Liver (tissue), 9 donors: ENCODE measurements around the gene APOB. TPM values are rescaled to one million over a fixed set of nuclear protein-coding genes. Genes with fewer than 3 reads are reported as not detected.

ENCODE experiments used
- DNase-seq: peaks from one replicate; pipeline ENCODE4 v3.0.0-alpha.2; 2017; ENCODE audit warnings: low spot score
- H3K27ac ChIP-seq, 2 donors: one replicate each; pipeline ENCODE4 v1.7.0; 2013; ENCODE audit warnings: inconsistent platforms in 2 of 2, low read length in 2 of 2, control low read depth in 1 of 2, low read depth in 1 of 2, mild to moderate bottlenecking in 1 of 2
- H3K27me3 ChIP-seq, 4 donors: one replicate each; pipeline versions ENCODE4 v1.6.1 to v1.7.0; 2013; ENCODE audit warnings: low read length in 3 of 4, inconsistent platforms in 1 of 4, mild to moderate bottlenecking in 1 of 4, moderate library complexity in 1 of 4; ENCODE audit not compliant: control insufficient read depth in 4 of 4, insufficient read depth in 4 of 4
- H3K36me3 ChIP-seq, 4 donors: one replicate each; pipeline versions ENCODE4 v1.6.1 to v1.7.0; 2013; ENCODE audit warnings: low read length in 3 of 4, mild to moderate bottlenecking in 3 of 4, low read depth in 1 of 4, moderate library complexity in 1 of 4; ENCODE audit not compliant: control insufficient read depth in 4 of 4, insufficient read depth in 3 of 4
- H3K4me1 ChIP-seq, 4 donors: one replicate each; pipeline versions ENCODE4 v1.6.1 to v1.7.0; 2013; ENCODE audit warnings: low read length in 3 of 4, mild to moderate bottlenecking in 3 of 4, moderate library complexity in 1 of 4; ENCODE audit not compliant: control insufficient read depth in 4 of 4, insufficient read depth in 4 of 4
- H3K4me3 ChIP-seq, 3 donors: one replicate each; pipeline versions ENCODE4 v1.6.1 to v1.7.0; 2013; ENCODE audit warnings: low read length in 3 of 3, control low read depth in 1 of 3, low read depth in 1 of 3, mild to moderate bottlenecking in 1 of 3
- H3K9ac ChIP-seq, 2 donors: one replicate each; pipeline ENCODE4 v1.7.0; 2013; ENCODE audit warnings: low read length in 2 of 2, mild to moderate bottlenecking in 2 of 2, moderate library complexity in 2 of 2, control low read depth in 1 of 2, low read depth in 1 of 2
- H3K9me3 ChIP-seq, 4 donors: one replicate each; pipeline versions ENCODE4 v1.6.1 to v1.7.0; 2013; ENCODE audit warnings: low read length in 3 of 4; ENCODE audit not compliant: control insufficient read depth in 4 of 4
- CTCF ChIP-seq: fragments of 150-350 bp; IDR thresholded peaks from 2 replicates; pipeline ENCODE4 v1.5.1; 2017; ENCODE audit warnings: improper control_type of control experiment, low read depth, low read length; ENCODE audit not compliant: missing input control
- EGR1 ChIP-seq, 2 donors: IDR thresholded peaks; 2 replicates each; pipeline ENCODE4 v1.6.1; 2016 to 2018; ENCODE audit warnings: antibody characterized with exemption in 2 of 2, low read depth in 2 of 2
- FOXA1 ChIP-seq: IDR thresholded peaks from 2 replicates; pipeline ENCODE4 v1.6.1; 2016; ENCODE audit warnings: antibody characterized with exemption
- FOXA2 ChIP-seq: IDR thresholded peaks from 2 replicates; pipeline ENCODE4 v1.6.1; 2016; ENCODE audit warnings: antibody characterized with exemption
- GABPA ChIP-seq, 2 donors: IDR thresholded peaks in 1 of 2; conservative IDR thresholded peaks in 1 of 2; 2 replicates each; pipeline ENCODE4 v1.6.1; 2016; ENCODE audit warnings: antibody characterized with exemption in 2 of 2, mild to moderate bottlenecking in 1 of 2, moderate library complexity in 1 of 2
- HNF4A ChIP-seq, 2 donors: conservative IDR thresholded peaks; 2 replicates each; pipeline ENCODE4 v1.6.1; 2016; ENCODE audit warnings: antibody characterized with exemption in 2 of 2, mild to moderate bottlenecking in 2 of 2
- HNF4G ChIP-seq: IDR thresholded peaks from 2 replicates; pipeline ENCODE4 v1.6.1; 2016; ENCODE audit warnings: antibody characterized with exemption
- JUND ChIP-seq, 2 donors: IDR thresholded peaks; 2 replicates each; pipeline ENCODE4 v1.6.1; 2016; ENCODE audit warnings: antibody characterized with exemption in 2 of 2
- MAX ChIP-seq: IDR thresholded peaks from 2 replicates; pipeline ENCODE4 v1.6.1; 2016; ENCODE audit warnings: antibody characterized with exemption
- NR2F2 ChIP-seq: IDR thresholded peaks from 2 replicates; pipeline ENCODE4 v1.6.1; 2016; ENCODE audit warnings: antibody characterized with exemption
- RAD21 ChIP-seq, 2 donors: IDR thresholded peaks; 2 replicates each; pipeline ENCODE4 v1.6.1; 2016; ENCODE audit warnings: antibody characterized with exemption in 2 of 2, mild to moderate bottlenecking in 2 of 2
- REST ChIP-seq: IDR thresholded peaks from 2 replicates; pipeline ENCODE4 v1.6.1; 2016; ENCODE audit warnings: antibody characterized with exemption, mild to moderate bottlenecking
- RXRA ChIP-seq, 2 donors: IDR thresholded peaks; 2 replicates each; pipeline ENCODE4 v1.6.1; 2017 to 2018; ENCODE audit warnings: antibody characterized with exemption in 2 of 2, mild to moderate bottlenecking in 1 of 2
- SP1 ChIP-seq: IDR thresholded peaks from 2 replicates; pipeline ENCODE4 v1.6.1; 2018; ENCODE audit warnings: antibody characterized with exemption, mild to moderate bottlenecking
- TAF1 ChIP-seq: conservative IDR thresholded peaks from 2 replicates; pipeline ENCODE4 v1.6.1; 2016; ENCODE audit warnings: antibody characterized with exemption, mild to moderate bottlenecking
- YY1 ChIP-seq: IDR thresholded peaks from 2 replicates; pipeline ENCODE4 v1.6.1; 2016; ENCODE audit warnings: antibody characterized with exemption, mild to moderate bottlenecking
- ZBTB33 ChIP-seq: IDR thresholded peaks from 2 replicates; pipeline ENCODE4 v1.6.1; 2016; ENCODE audit warnings: antibody characterized with exemption
- WGBS: extraction: QIAGEN DNeasy Blood & Tissue Kit; methylation state at CpG from one replicate; pipeline ENCODE4 v1.1.7; 2013; 5-methylcytosine and 5-hydroxymethylcytosine counted together
- polyA plus RNA-seq, 2 donors: library from polyadenylated mRNA; stranded (reverse) in 1 of 2; unstranded in 1 of 2; fragments of 200-250 nt in 1 of 2; fragments of >200 nt in 1 of 2; fragmentation: Nextera tagmentation in 1 of 2; extraction: Ambion mirVana in 1 of 2; gene quantifications; one replicate each; pipeline versions ENCODE4 v1.2.1 to v1.2.3, GENCODE V29; 2013 to 2015
- total RNA-seq, 2 donors: library from RNA; depleted of rRNA; stranded (reverse); fragments of >200 nt; gene quantifications; one replicate each; pipeline ENCODE4 v1.2.3, GENCODE V29; 2014
- TF ChIP-seq, protein P1 (sequence below): IDR thresholded peaks from 2 replicates; pipeline ENCODE4 v1.6.1; 2016; ENCODE audit warnings: antibody characterized with exemption
- donor health status: healthy.
- donor health status: healthy.
- donor health status: healthy.
- donor health status: healthy.
- donor health status: healthy.

APOB gene
- 1,000 to 10,000 TPM; 2,357 to 2,949 TPM for total RNA-seq
- polyA plus RNA-seq = 100 to 1,000 TPM; 431 to 570 TPM

DNA sequence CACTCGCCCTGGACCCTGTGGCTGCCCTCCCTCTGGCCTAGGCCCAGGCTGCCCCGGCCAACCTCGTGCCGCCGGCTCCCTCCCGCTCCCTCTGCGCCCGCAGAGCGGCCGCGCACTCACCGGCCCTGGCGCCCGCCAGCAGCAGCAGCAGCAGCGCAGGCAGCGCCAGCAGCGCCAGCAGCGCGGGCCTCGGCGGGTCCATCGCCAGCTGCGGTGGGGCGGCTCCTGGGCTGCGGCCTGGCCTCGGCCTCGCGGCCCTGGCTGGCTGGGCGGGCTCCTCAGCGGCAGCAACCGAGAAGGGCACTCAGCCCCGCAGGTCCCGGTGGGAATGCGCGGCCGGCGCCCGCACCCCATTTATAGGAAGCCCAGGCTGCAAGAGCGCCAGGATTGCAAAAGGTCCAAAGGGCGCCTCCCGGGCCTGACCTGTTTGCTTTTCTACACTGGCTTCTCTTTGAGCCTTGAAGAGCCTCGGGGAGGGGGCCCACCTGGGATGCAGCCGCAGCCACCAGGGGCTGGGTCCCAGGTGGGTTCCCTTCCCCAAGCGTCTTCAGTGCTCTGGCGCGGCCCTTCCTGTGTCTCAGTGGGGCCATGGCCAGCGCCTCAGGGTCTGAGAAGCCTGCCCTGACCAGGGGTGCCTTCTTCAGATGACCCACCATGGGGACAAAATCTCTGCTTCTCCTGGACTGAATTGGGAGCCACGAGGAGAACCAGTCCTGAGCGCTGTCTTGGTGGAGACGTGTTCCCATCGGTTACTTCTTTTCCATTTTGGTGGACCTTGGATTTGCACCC is at the start of gene APOB:
TSS of gene APOB (minus strand) at position 330 of the 789 bp plus-strand sequence. CDS start at position 202, 128 bp downstream.
- DNase-seq = peak; percentile 83
- H3K27ac ChIP-seq = peak within 1 kb of the TSS; percentile 92
- TF ChIP-seq HNF4G (peak; percentile 91), ZBTB33 (peak; percentile 45), JUND (IDR thresholded peaks at IDR 0.05) (no peak), HNF4A (conservative IDR thresholded peaks at IDR 0.05) (peak; percentile 93 to 94), EGR1 (IDR thresholded peaks at IDR 0.05; ENCODE audit: low read depth in 2 of 2) (peak in 1 of 2 donors; percentile 28), MAX (peak; percentile 50), CTCF (no peak), REST (peak; percentile 90), FOXA1 (peak; percentile 35), NR2F2 (peak; percentile 25), SP1 (peak; percentile 74), RXRA (IDR thresholded peaks at IDR 0.05) (peak; percentile 33 to 69), YY1 (peak; percentile 77), FOXA2 (peak; percentile 16), GABPA (IDR thresholded peaks at IDR 0.05 in 1 of 2, conservative IDR thresholded peaks at IDR 0.05 in 1 of 2) (no peak), TAF1 (peak; percentile 97), RAD21 (IDR thresholded peaks at IDR 0.05) (peak; percentile 45 to 47)
- TF ChIP-seq, protein P1, sequence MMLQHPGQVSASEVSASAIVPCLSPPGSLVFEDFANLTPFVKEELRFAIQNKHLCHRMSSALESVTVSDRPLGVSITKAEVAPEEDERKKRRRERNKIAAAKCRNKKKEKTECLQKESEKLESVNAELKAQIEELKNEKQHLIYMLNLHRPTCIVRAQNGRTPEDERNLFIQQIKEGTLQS = peak; percentile 56
- peaks cover 3 to 42% (median 18%) of the 10 kb centered on the region in 4 donors for H3K4me1 ChIP-seq
- H3K9ac ChIP-seq = peak within 1 kb of the TSS; percentile 87 to 99
- no peaks in the 10 kb centered on the region for H3K9me3 ChIP-seq
- peaks cover 0 to 22% (median 9%) of the 10 kb centered on the region in 4 donors for H3K36me3 ChIP-seq
- 18% methylated on average over 51 of the region's 51 CpGs for WGBS
- no peaks in the 10 kb centered on the region for H3K27me3 ChIP-seq
- peak within 1 kb of the TSS; percentile 84 to 91 (median 90) for H3K4me3 ChIP-seq
